Hepatocyte (in vitro differentiated cells): Measurements from ENCODE around the gene ATXN1.

ENCODE experiments used
- CTCF ChIP-seq: fragments of 200-600 bp; sonication (generic); IDR thresholded peaks from 2 replicates; pipeline ENCODE4 v1.5.1; 2016; ENCODE audit warnings: antibody characterized with exemption, mild to moderate bottlenecking; ENCODE audit not compliant: poor library complexity
- EZH2 ChIP-seq: fragments of 200-600 bp; sonication (generic); IDR thresholded peaks from 2 replicates; pipeline ENCODE4 v1.6.1; 2016; ENCODE audit warnings: antibody characterized with exemption, mild to moderate bottlenecking, borderline replicate concordance
- EZH2phosphoT487 ChIP-seq: fragments of 200-600 bp; sonication (generic); IDR thresholded peaks from one replicate; pipeline ENCODE4 v1.6.1; 2018; ENCODE audit warnings: antibody characterized with exemption, mild to moderate bottlenecking, low read depth, moderate library complexity; ENCODE audit not compliant: unreplicated experiment, severe bottlenecking

DNA sequence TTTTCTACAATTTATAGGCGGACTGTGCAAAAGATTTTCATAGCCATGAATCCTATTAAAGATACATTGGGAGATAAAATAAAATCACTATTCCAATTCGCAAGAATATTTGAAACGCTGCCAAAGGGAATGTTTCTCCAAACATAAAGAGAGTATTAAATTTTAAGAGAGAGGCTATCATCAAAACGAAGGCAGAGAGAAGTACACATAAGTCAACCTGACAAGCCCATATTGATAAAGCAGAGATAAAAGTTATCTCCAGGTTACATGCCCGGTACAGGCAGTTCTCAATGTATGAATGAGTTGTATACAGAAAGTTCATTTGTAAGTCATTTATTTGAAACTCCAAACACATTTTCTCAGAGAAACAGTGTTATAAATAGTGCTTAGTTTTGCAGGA is 193.1 kb downstream of the ATXN1 start:
- TF ChIP-seq CTCF = no peak
- no peak for TF ChIP-seq EZH2phosphoT487
- no peak for TF ChIP-seq EZH2
